ENCODE measurements around the gene SPIRE2.
"Not testable (repeated sequence)": the region's sequence is repeated elsewhere in the genome, so short reads cannot be mapped to it uniquely, and the experiment has no call there.

Gene SPIRE2

DNA sequence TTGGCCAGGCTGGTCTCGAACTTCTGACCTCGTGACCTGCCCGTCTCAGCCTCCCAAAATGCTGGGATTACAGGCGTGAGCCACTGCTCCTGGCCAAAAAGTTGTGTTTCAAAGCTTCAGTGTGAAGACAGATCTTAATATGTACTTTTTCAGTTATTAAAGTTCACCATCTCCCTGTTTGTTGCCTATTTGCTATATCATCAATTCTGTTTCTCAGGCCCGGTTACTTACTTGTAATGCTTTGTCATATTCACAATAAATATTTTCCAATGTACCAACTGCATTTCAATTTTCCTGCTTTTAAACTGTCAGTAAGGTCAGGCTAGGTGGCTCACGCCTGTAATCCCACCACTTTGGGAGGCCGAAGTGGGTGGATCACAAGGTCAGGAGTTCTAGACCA lies 34.3 kb upstream of the SPIRE2 start:
- Histone ChIP-seq H3K27ac (ENCODE audit: low read length) (no peak overlapping the region), H3K4me1 (ENCODE audit: insufficient read depth, low read length) (no peaks in the 10 kb centered on the region), H3K9ac (ENCODE audit: low read depth, low read length) (no peak overlapping the region), H3K4me3 (ENCODE audit: low read length) (no peak overlapping the region), H3K36me3 (ENCODE audit: insufficient read depth, low read depth, low read length) (peaks cover 79% of the 10 kb centered on the region), H3K9me3 (ENCODE audit: insufficient read depth, low read depth, low read length) (no peaks in the 10 kb centered on the region), H3K27me3 (ENCODE audit: insufficient read depth, low read length) (no peaks in the 10 kb centered on the region)

DNA sequence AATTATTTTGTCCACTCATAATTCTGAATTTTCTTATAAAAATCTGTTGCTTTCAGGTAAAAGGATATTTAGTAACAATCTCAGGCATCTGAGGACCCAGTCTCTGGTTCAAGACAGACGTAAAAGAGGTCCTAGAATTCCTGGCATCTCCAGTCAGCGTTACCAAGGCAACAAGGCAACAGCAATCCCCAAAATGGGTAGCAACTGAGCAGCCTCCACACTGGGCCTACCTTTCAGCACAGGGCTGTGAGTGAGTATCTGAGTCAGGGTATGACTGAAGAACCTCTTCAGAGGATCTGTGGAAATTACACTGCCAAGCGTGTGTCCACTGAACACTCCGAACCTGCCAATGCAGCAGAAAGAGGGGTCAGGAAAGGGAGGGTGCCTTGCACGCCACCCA lies 32.6 kb upstream of the SPIRE2 start:
- Histone ChIP-seq H3K27ac (ENCODE audit: low read length) (no peak overlapping the region), H3K9me3 (ENCODE audit: insufficient read depth, low read depth, low read length) (no peaks in the 10 kb centered on the region), H3K4me1 (ENCODE audit: insufficient read depth, low read length) (no peaks in the 10 kb centered on the region), H3K27me3 (ENCODE audit: insufficient read depth, low read length) (no peaks in the 10 kb centered on the region), H3K36me3 (ENCODE audit: insufficient read depth, low read depth, low read length) (peaks cover 81% of the 10 kb centered on the region), H3K4me3 (ENCODE audit: low read length) (no peak overlapping the region), H3K9ac (ENCODE audit: low read depth, low read length) (no peak overlapping the region)

DNA sequence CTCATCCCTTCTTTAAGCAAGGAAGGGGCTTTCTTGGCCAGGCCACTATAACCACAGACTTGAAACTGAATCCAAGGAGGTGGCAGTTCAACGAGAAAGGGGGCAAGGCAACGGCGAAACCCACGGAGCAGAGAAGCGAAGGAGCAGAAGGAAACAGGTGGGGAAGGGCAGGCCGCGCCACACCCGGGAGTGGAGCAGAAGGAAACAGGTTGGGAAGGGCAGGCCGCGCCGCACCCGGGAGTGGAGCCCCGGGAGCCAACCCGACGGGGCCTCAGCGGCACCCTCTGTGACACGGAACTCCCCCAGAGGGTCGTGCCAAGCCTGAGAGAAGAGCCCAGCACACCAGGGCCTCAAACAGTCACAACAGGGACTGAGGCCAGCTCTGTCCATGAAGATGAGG lies 32.2 kb upstream of the SPIRE2 start:
- no peaks in the 10 kb centered on the region for H3K4me1 ChIP-seq (ENCODE audit: insufficient read depth, low read length)
- no peak overlapping the region for H3K27ac ChIP-seq (ENCODE audit: low read length)
- H3K4me3 ChIP-seq (ENCODE audit: low read length) = no peak overlapping the region
- H3K36me3 ChIP-seq (ENCODE audit: insufficient read depth, low read depth, low read length) = peaks cover 77% of the 10 kb centered on the region
- H3K27me3 ChIP-seq (ENCODE audit: insufficient read depth, low read length) = no peaks in the 10 kb centered on the region
- no peaks in the 10 kb centered on the region for H3K9me3 ChIP-seq (ENCODE audit: insufficient read depth, low read depth, low read length)
- H3K9ac ChIP-seq (ENCODE audit: low read depth, low read length) = no peak overlapping the region

DNA sequence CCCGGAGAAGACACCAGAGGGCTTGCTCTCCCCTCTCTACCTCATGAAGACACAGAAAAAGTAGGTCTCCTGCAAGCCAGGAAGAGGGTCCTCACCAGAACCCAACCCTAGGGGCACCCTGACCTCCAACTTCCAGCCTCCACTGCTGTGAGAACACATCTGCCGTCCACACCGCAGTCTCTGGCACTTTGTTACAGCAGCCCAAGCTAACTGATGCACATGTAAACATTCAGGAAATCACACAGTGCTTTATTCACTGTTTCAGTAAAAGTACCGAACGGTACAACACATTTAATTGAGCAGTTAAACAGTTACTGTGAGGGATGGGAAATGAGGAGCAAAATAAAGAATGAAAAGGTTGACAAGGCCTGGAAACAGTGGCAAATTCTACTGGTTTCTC lies 30.1 kb upstream of the SPIRE2 start:
- H3K9ac ChIP-seq (ENCODE audit: low read depth, low read length) = no peak overlapping the region
- H3K4me1 ChIP-seq (ENCODE audit: insufficient read depth, low read length) = no peaks in the 10 kb centered on the region
- H3K36me3 ChIP-seq (ENCODE audit: insufficient read depth, low read depth, low read length) = peaks cover 79% of the 10 kb centered on the region
- no peak overlapping the region for H3K4me3 ChIP-seq (ENCODE audit: low read length)
- H3K27ac ChIP-seq (ENCODE audit: low read length) = no peak overlapping the region
- H3K27me3 ChIP-seq (ENCODE audit: insufficient read depth, low read length) = no peaks in the 10 kb centered on the region
- H3K9me3 ChIP-seq (ENCODE audit: insufficient read depth, low read depth, low read length) = no peaks in the 10 kb centered on the region

DNA sequence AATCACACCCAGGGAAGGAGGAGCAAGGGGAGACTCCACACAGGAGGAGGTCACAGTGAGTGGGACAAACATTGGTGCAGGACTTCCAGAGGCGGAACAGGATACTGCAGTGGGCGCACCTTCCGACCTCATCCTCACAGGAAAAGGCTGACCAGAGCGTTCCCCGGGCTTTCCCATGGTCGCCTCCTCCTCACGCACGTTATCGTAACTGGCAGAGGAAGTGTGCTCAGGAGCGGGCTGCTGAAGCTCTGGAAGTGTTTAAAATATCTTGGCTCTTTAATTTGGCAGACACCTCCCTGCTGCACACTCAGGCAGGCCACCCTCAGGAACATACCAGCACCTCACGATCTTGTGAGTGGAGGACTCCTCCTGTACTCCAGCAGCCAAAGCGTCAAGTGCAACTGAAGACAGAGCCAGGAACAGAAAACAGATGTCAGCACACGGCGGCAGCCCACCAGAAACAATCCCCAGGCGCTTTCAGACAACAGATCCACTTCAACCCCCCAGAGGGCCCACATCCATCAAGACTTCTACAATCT lies 29.4 kb upstream of the SPIRE2 start:
- H3K27me3 ChIP-seq (ENCODE audit: insufficient read depth, low read length) = no peaks in the 10 kb centered on the region
- H3K36me3 ChIP-seq (ENCODE audit: insufficient read depth, low read depth, low read length) = peaks cover 87% of the 10 kb centered on the region
- no peak overlapping the region for H3K9ac ChIP-seq (ENCODE audit: low read depth, low read length)
- no peak overlapping the region for H3K4me3 ChIP-seq (ENCODE audit: low read length)
- H3K9me3 ChIP-seq (ENCODE audit: insufficient read depth, low read depth, low read length) = no peaks in the 10 kb centered on the region
- H3K27ac ChIP-seq (ENCODE audit: low read length) = no peak overlapping the region
- no peaks in the 10 kb centered on the region for H3K4me1 ChIP-seq (ENCODE audit: insufficient read depth, low read length)

DNA sequence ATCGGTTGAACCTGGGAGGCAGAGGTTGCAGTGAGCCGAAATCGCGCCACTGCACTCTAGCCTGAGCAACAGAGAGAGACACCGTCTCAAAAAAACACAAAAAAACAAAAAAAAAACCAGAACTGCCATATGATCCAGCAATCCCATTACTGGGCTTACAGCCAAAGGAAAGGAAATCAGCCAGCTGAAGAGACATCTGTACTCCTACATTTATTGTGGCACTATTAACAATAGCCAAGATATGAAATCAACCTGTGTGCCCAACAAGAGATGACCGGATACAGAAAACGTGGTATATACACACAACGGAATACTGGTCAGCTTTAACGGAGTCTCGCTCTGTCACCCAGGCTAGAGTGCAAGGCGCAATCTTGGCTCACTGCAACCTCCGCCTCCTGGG lies 26.5 kb upstream of the SPIRE2 start:
- H3K27ac ChIP-seq (ENCODE audit: low read length) = no peak overlapping the region
- H3K4me3 ChIP-seq (ENCODE audit: low read length) = no peak overlapping the region
- peaks cover 80% of the 10 kb centered on the region for H3K36me3 ChIP-seq (ENCODE audit: insufficient read depth, low read depth, low read length)
- no peaks in the 10 kb centered on the region for H3K4me1 ChIP-seq (ENCODE audit: insufficient read depth, low read length)
- no peaks in the 10 kb centered on the region for H3K9me3 ChIP-seq (ENCODE audit: insufficient read depth, low read depth, low read length)
- no peak overlapping the region for H3K9ac ChIP-seq (ENCODE audit: low read depth, low read length)
- H3K27me3 ChIP-seq (ENCODE audit: insufficient read depth, low read length) = no peaks in the 10 kb centered on the region

DNA sequence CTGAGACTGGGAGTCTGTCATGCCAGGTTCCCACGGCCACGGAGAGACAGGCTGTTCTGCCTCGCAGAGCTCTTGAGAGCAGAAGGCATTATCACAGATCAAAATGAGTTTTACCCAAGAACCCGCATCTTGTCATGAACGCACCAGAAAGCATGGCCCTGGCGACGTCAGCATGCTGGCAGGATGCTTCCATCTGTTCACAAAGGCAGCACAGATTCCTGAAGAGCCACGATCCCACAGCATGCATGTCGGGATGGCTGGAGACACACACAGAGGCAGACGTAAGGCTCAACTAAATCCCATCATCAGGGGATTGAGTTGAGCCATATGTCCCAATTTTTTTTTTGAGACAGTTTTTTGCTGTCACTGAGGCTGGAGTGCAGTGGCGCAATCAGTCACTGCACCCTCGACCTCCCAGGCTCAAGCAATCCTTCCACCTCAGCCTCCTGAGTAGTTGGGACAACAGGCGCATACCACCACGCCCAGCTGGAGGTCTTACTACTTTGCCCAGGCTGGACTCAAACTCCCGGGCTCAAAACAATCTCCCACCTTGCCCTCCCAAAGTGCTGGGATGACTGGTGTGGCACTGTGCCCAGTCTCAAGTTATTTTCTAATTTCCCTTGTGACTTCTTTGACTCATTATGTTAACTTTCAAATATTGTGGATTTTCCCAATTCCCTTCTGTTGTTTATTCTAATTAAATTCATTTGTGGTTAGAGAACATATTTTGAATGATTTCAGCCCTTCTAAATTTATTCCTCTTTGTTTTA lies 23.0 kb upstream of the SPIRE2 start:
- Histone ChIP-seq H3K27me3 (ENCODE audit: insufficient read depth, low read length) (no peaks in the 10 kb centered on the region), H3K36me3 (ENCODE audit: insufficient read depth, low read depth, low read length) (peaks cover 76% of the 10 kb centered on the region), H3K9me3 (ENCODE audit: insufficient read depth, low read depth, low read length) (no peaks in the 10 kb centered on the region), H3K4me3 (ENCODE audit: low read length) (no peak overlapping the region), H3K4me1 (ENCODE audit: insufficient read depth, low read length) (no peaks in the 10 kb centered on the region), H3K9ac (ENCODE audit: low read depth, low read length) (no peak overlapping the region), H3K27ac (ENCODE audit: low read length) (no peak overlapping the region)

DNA sequence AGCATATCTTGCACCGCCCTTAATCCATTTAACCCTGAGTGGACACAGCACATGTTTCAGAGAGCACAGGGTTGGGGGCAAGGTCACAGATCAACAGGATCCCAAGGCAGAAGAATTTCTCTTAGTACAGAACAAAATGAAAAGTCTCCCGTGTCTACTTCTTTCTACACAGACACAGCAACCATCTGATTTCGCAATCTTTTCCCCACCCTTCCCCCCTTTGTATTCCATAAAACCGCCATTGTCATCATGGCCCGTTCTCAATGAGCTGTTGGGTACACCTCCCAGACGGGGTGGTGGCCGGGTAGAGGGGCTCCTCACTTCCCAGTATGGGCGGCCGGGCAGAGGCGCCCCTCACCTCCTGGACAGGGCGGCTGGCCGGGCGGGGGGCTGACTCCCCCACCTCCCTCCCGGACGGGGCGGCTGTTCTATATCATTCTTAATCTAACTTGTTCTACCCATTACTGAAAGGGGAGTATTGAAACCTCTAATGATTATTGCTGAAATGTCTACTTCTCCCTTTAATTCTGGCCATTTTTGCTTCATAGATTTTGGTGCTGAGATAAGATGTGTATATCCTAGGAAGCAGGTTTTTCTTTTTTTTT lies 21.6 kb upstream of the SPIRE2 start:
- H3K27ac ChIP-seq (ENCODE audit: low read length); H3K27me3 ChIP-seq (ENCODE audit: insufficient read depth, low read length); H3K4me1 ChIP-seq (ENCODE audit: insufficient read depth, low read length); H3K9me3 ChIP-seq (ENCODE audit: insufficient read depth, low read depth, low read length); H3K4me3 ChIP-seq (ENCODE audit: low read length); H3K9ac ChIP-seq (ENCODE audit: low read depth, low read length): not testable (repeated sequence)
- H3K36me3 ChIP-seq (ENCODE audit: insufficient read depth, low read depth, low read length) = peaks cover 81% of the 10 kb centered on the region

DNA sequence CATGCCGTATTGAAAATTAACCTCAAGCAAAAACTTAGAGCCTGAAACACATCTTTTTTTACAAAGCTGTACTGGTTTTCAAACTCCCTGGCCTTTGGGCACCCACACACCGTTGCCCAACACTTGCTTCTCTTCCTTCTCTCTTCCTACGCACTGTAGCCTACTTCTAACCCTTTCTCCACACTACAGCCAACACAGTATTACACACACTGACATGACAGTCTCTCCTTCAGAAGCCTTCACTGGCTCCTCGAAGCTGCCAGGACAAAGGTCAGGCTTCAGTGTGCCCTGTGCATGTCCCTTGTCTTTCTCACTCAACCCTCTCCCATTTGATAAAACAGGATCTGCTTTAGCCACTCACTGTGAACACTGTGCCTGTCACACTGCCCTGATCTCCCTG lies 19.8 kb upstream of the SPIRE2 start:
- peaks cover 65% of the 10 kb centered on the region for H3K36me3 ChIP-seq (ENCODE audit: insufficient read depth, low read depth, low read length)
- no peak overlapping the region for H3K27ac ChIP-seq (ENCODE audit: low read length)
- H3K9ac ChIP-seq (ENCODE audit: low read depth, low read length) = no peak overlapping the region
- no peaks in the 10 kb centered on the region for H3K4me1 ChIP-seq (ENCODE audit: insufficient read depth, low read length)
- no peaks in the 10 kb centered on the region for H3K27me3 ChIP-seq (ENCODE audit: insufficient read depth, low read length)
- H3K9me3 ChIP-seq (ENCODE audit: insufficient read depth, low read depth, low read length) = no peaks in the 10 kb centered on the region
- no peak overlapping the region for H3K4me3 ChIP-seq (ENCODE audit: low read length)

DNA sequence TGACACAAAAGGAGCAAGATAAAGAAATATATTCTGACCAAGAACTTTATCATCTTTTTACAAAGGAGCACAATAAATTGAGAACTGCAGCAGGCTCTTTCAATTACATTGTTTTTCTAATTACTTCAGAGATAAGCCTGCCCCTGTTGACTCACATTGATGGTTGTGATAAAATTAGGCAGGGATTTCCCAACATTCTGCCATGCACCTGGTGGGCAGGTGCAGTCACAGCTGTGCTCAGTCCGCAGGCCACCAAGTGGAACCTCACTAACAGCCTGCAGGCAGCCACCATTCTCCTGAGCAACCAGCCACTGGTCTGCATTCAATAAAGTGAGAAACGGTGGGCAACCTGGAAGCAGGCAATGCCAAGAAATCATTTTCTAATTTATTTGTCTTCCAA lies 17.0 kb upstream of the SPIRE2 start:
- no peak overlapping the region for H3K4me3 ChIP-seq (ENCODE audit: low read length)
- peaks cover 54% of the 10 kb centered on the region for H3K36me3 ChIP-seq (ENCODE audit: insufficient read depth, low read depth, low read length)
- no peaks in the 10 kb centered on the region for H3K9me3 ChIP-seq (ENCODE audit: insufficient read depth, low read depth, low read length)
- H3K4me1 ChIP-seq (ENCODE audit: insufficient read depth, low read length) = no peaks in the 10 kb centered on the region
- no peak overlapping the region for H3K9ac ChIP-seq (ENCODE audit: low read depth, low read length)
- no peaks in the 10 kb centered on the region for H3K27me3 ChIP-seq (ENCODE audit: insufficient read depth, low read length)
- H3K27ac ChIP-seq (ENCODE audit: low read length) = no peak overlapping the region

DNA sequence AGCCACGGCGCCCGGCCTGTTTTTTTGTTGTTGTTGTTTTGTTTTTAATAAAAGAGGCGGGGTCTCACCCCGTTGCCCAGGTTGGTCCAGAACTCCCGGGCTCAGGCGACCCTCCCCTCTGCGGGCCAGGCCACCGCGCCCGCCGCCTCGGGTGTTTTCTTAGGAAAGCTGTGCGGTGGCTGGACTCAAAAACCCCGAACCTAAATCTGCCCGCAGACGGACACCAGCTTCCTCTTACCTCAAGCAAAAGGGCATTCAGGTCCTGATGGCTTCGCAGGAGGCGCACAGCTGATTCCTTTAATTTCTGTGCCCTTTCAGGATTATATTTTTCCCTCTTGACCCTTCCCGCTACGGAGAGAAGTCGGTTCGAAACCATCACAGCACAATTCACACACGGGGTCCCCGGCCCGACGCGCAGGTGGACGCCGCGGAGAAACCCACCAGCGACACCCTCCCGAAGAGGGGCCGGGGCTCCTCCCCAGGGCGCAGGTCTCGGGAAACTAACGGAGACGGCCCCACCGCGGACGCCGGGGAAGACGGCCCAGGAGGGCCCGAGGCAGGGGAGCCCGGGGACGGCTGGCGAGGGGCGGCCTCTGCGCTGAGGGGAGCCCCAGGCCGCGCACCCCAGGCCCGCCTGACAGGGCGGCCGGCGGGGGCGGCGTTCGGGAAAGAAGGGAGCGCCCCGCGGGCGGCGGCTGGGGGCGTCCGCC lies 12.5 kb upstream of the SPIRE2 start:
- Histone ChIP-seq H3K9me3 (ENCODE audit: insufficient read depth, low read depth, low read length) (no peaks in the 10 kb centered on the region), H3K4me3 (ENCODE audit: low read length) (peak overlapping the region; percentile 90), H3K27ac (ENCODE audit: low read length) (no peak overlapping the region), H3K27me3 (ENCODE audit: insufficient read depth, low read length) (no peaks in the 10 kb centered on the region), H3K36me3 (ENCODE audit: insufficient read depth, low read depth, low read length) (peaks cover 20% of the 10 kb centered on the region), H3K4me1 (ENCODE audit: insufficient read depth, low read length) (peaks cover 5% of the 10 kb centered on the region; the same call in 1 of the 2 replicates), H3K9ac (ENCODE audit: low read depth, low read length) (peak overlapping the region; percentile 79)
